Measurements from ENCODE around the gene PLXNC1. TPM values are rescaled to one million over a fixed set of nuclear protein-coding genes. Genes with fewer than 3 reads are reported as not detected.

The PLXNC1 gene
- total RNA-seq, 2 donors from 2014 or later = 8.4 to 12.4 TPM

- Histone ChIP-seq H3K36me3 (no peaks in the 10 kb centered on the region), H3K9me3 (no peaks in the 10 kb centered on the region), H3K4me3 (no peak overlapping the region), H3K4me1 (peaks cover 3% of the 10 kb centered on the region), H3K27me3 (no peaks in the 10 kb centered on the region), H3K27ac (no peak overlapping the region), H3K9ac (ENCODE audit: low read depth in 2 of 2, low read length in 2 of 2) (no peak overlapping the region)
- DNase-seq = no peak
- intact Hi-C loops (cut with DNase I) = loop anchor here (5.0 kb wide), 1 partner anchor 61 kb away; no protein-coding TSS in a partner anchor
- TF ChIP-seq CTCF (IDR thresholded peaks at IDR 0.05) = no peak
Observed at GRCh38 chr12:94203181-94203546, 54.8 kb downstream of the PLXNC1 start.

- Histone ChIP-seq H3K4me3 (no peak overlapping the region), H3K4me1 (peaks cover 3% of the 10 kb centered on the region), H3K9ac (ENCODE audit: low read depth in 2 of 2, low read length in 2 of 2) (no peak overlapping the region), H3K27me3 (no peaks in the 10 kb centered on the region), H3K9me3 (no peaks in the 10 kb centered on the region), H3K36me3 (no peaks in the 10 kb centered on the region), H3K27ac (no peak overlapping the region)
- intact Hi-C loops (cut with DNase I) = loop anchor here (5.0 kb wide), 1 partner anchor 61 kb away; no protein-coding TSS in a partner anchor
- no peak for DNase-seq
- TF ChIP-seq CTCF (IDR thresholded peaks at IDR 0.05) = no peak
Observed at GRCh38 chr12:94203796-94204195, 55.4 kb downstream of the PLXNC1 start.

- Histone ChIP-seq H3K9ac (ENCODE audit: low read depth in 2 of 2, low read length in 2 of 2) (no peak overlapping the region), H3K36me3 (no peaks in the 10 kb centered on the region), H3K9me3 (no peaks in the 10 kb centered on the region), H3K4me3 (no peak overlapping the region), H3K4me1 (peaks cover 3% of the 10 kb centered on the region), H3K27ac (no peak overlapping the region), H3K27me3 (no peaks in the 10 kb centered on the region)
- no peak for TF ChIP-seq CTCF (IDR thresholded peaks at IDR 0.05)
- intact Hi-C loops (cut with DNase I) = loop anchor here (5.0 kb wide), 1 partner anchor 62 kb away; no protein-coding TSS in a partner anchor
- no peak for DNase-seq
Observed at GRCh38 chr12:94204499-94205247, 56.3 kb downstream of the PLXNC1 start.

- intact Hi-C loops (cut with DNase I) = no loop called here
- no peak for DNase-seq
- TF ChIP-seq CTCF (IDR thresholded peaks at IDR 0.05) = no peak
- no peaks in the 10 kb centered on the region for H3K36me3 ChIP-seq
- H3K9ac ChIP-seq (ENCODE audit: low read depth in 2 of 2, low read length in 2 of 2) = no peak overlapping the region
- H3K27me3 ChIP-seq = no peaks in the 10 kb centered on the region
- peaks cover 3% of the 10 kb centered on the region for H3K4me1 ChIP-seq
- no peak overlapping the region for H3K4me3 ChIP-seq
- H3K9me3 ChIP-seq = no peaks in the 10 kb centered on the region
- no peak overlapping the region for H3K27ac ChIP-seq
Observed at GRCh38 chr12:94205822-94206221, 57.4 kb downstream of the PLXNC1 start.

GRCh38 chr12:94206886-94207285 is 58.5 kb downstream of the PLXNC1 start:
- Histone ChIP-seq H3K9ac (ENCODE audit: low read depth in 2 of 2, low read length in 2 of 2) (no peak overlapping the region), H3K27ac (no peak overlapping the region), H3K4me3 (no peak overlapping the region), H3K9me3 (no peaks in the 10 kb centered on the region), H3K4me1 (peaks cover 3% of the 10 kb centered on the region), H3K27me3 (no peaks in the 10 kb centered on the region), H3K36me3 (no peaks in the 10 kb centered on the region)
- intact Hi-C loops (cut with DNase I) = no loop called here
- TF ChIP-seq CTCF (IDR thresholded peaks at IDR 0.05) = no peak
- DNase-seq = no peak

All from colonic mucosa (tissue), 4 donors.